ENCODE results near the gene NKAIN2.
"Not testable (repeated sequence)": the region's sequence is repeated elsewhere in the genome, so short reads cannot be mapped to it uniquely, and the experiment has no call there.

Gene NKAIN2

GRCh38 chr6:124536157-124536841, 732.6 kb downstream of the NKAIN2 start:
- DNase-seq = no peak

- no peak for DNase-seq
Measured at GRCh38 chr6:124536842-124537191, 733.2 kb downstream of the NKAIN2 start.

DNA sequence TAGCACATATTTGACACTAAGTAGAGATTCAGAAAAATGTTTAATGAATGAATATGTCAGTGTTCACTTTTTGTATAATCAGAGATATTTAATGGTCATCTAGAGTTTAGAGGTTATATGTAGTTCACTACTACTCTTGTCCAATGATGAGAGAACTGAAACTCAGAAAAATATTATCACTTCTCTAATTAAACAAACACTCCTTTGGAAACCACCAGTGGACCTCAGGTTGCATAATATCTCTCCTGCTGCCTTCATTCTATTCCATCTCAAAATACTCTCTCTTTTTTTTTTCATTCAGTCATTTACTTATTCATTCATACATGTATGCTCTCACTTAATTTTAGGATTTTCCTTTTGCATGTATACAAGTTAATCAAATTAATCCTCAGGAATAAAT, 735.4 kb downstream of the NKAIN2 start:
- DNase-seq = no peak

DNA sequence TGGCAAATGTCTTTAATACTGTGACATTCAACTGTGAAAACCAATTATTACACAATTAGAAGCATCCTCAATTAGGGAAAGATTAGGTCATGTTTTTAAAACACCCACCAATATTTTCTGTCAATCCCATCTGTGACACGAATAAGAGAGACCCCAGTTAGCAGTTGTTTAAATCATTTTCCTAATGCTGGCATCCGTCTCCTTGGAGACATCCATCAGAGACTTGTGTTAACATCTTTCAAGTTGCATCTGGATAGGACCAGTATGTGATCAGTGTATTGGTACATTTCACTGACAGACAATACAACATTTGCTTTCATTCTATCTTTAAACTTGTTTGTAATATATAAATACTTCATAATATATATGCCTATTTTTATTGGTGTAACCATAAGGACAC, 737.9 kb downstream of the NKAIN2 start:
- DNase-seq = no peak

GRCh38 chr6:124546601-124547000, 742.9 kb downstream of the NKAIN2 start:
- no peak for DNase-seq

DNA sequence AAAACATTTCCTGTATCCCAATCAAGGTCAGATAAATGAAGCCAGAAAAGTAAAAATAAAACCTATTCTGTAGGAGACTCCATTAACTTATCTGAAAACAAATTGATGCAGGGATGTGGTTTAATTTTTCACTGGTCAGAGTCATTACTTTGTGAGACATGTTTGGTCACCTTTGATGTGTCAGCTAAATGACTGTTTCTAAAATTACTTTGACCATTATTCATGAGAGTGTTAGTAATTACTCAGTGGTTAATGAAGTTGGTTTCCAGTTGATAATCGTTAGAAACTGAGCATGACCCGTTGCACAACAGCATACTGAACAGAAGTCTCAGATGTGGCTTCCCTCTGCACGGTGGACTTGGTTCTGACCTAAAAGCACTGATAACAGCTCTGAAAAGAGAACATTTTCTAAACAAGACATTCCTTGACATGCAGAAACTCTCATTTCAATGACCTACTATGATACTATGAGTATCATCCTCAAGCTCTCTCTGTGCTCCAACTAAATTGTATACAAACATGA, 748.1 kb downstream of the NKAIN2 start:
- DNase-seq = no peak

DNA sequence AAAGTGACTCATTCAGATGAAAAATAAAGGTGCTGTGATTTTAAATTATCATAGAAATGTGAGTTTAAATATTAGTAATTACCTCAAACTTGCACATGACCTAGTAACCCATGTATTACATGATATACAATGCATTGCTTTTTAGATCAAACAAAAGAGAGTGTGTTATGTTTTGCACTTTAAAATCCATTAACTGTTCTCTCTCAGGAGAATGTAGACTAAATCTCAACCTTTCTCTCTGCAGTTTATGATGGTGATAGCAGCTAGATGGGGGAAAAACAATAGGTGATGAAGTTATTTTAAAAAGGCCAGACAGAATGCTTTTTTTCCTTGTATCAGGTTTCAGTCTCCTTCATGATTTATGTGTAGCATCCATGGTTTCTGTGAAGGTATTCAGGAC, 754.2 kb downstream of the NKAIN2 start:
- DNase-seq = no peak

DNA sequence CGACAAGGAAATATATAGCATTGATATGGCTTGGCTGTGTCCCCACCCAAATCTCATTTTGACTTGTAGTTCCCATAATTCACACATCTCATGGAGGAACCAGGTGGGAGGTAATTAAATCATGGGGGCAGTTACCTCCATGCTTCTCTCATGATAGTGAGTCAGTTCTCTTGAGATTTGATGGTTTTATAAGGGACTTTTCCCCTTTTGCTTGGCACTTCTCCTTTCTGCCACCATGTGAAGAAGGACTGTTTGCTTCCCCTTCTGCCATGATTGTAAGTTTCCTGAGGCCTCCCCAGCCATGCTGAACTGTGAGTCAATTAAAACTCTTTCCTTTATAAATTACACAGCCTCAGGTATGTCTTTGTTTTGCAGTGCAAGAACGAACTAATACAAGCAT, 756.4 kb downstream of the NKAIN2 start:
- DNase-seq = not testable (repeated sequence)

DNA sequence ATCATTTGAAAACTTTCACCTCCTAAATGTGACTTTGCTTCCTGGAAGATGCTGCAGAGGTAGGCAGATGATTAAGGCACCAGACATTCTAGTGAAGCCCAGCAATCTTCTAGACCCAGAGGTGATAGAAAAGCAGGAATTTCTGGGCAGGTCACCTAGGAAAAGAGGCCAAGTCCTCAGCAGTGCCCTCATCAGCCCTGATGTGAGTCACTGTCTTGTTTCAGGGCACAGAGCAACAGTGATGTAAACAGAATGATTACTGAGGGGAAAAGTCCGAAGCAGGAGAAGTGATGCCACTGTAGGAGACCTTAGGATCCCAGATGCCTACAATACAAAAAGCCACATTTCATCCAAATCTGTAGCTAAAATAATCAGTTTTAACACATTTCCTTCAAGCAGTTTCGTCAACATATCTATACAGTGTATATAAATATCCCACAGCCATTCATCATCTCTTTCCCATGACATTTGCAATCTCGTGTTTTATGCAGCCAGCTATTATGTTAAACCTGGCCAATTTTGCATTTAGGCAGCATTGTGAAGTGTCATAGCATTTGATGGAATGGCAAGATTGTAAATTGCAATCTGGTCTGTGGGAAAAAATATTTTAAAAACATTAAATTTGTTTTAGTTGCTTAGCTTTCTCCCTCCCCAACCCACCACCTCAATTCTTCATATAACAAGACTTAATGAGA, 757.4 kb downstream of the NKAIN2 start:
- no peak for DNase-seq

GRCh38 chr6:124561635-124562130, 758.0 kb downstream of the NKAIN2 start:
- no peak for DNase-seq

DNA sequence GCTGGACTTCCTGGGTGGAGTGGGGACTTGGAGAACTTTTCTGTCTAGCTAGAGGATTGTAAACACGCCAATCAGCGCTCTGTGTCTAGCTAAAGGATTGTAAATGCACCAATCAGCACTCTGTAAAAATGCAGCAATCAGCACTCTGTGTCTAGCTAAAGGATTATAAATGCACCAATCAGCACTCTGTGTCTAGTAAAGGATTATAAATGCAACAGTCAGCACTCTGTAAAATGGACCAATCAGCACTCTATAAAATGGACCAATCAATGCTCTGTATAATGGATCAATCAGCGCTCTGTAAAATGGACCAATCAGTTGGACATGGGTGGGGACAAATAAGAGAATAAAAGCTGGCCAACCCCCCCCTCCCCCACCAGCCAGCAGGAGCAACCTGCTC, 760.5 kb downstream of the NKAIN2 start:
- not testable (repeated sequence) for DNase-seq

GRCh38 chr6:124567401-124567800, 763.7 kb downstream of the NKAIN2 start:
- no peak for DNase-seq

DNA sequence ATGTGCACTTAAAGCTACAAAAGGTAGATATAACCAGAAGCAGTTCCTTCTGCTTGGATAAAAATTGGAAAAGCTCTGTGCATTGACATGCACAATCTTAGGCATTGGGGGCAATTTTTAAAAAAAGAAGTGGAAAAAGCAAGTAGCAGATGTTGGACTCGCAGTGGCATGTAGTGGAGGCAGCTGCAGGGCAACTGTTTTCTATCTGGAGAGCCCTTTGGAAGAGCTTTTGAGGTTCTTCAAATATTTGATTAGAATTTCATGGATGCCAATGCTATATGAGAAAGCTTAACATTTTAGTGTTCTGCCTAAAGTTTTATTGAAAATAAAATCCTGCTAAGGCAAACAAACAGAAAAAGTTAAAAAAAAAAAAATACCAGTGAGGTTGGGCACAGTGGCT, 770.3 kb downstream of the NKAIN2 start:
- no peak for DNase-seq

DNA sequence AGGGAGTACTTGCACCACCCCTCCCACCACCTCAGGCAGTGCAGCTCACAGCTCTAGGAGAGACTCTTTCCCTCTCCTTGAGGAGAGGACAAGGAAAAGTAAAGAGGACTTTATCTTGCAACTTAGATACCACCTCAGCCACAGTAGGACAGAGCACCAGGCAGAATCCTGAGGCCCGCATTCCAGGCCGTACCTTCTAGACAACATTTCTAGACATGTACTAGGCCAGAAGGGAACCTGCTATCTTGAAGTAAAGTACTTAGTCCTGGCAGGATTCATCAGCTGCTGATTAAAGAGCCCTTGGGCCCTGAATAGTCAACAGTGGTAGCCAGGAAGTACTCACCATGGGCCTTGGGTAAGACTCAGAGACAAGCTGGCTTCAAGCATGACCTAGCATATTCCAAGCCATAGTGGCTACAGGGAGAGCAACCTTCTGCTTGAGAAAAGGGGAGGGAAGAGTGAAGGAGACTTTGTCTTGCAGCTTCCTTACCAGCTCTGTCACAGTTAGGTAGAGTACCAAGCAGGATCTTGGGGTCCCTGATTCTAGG, 774.1 kb downstream of the NKAIN2 start:
- DNase-seq = no peak

GRCh38 chr6:124590001-124590400, 786.3 kb downstream of the NKAIN2 start:
- no peak for DNase-seq

- DNase-seq = no peak
Measured at GRCh38 chr6:124599656-124600055, 796.0 kb downstream of the NKAIN2 start.

GRCh38 chr6:124604719-124605118, 801.1 kb downstream of the NKAIN2 start:
- no peak for DNase-seq

GRCh38 chr6:124607119-124607627, 803.5 kb downstream of the NKAIN2 start:
- DNase-seq = no peak

- no peak for DNase-seq
Measured at GRCh38 chr6:124613031-124613430, 809.4 kb downstream of the NKAIN2 start.

GRCh38 chr6:124622351-124622750, 818.7 kb downstream of the NKAIN2 start:
- DNase-seq = no peak

GRCh38 chr6:124633655-124634054, 830.0 kb downstream of the NKAIN2 start:
- no peak for DNase-seq

DNA sequence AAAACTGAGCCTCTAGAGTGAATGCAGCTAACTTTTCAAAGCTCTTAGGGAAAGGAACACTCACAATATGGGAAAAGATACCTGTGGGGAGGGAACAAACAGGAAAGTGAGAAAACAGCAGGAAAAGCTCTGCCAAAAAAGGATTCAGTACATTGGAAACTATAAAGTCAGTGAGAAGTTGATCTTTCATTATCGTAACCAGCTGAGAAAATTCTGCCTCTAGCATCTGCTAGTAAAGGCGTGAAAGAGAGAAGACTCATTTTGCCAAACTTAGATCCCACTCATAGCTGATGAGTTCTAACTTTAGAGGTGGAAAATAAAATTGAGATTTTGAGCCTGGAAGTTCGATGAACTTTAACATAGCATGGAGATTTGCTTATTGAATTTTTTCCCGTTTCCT, 836.8 kb downstream of the NKAIN2 start:
- no peak for DNase-seq

DNA sequence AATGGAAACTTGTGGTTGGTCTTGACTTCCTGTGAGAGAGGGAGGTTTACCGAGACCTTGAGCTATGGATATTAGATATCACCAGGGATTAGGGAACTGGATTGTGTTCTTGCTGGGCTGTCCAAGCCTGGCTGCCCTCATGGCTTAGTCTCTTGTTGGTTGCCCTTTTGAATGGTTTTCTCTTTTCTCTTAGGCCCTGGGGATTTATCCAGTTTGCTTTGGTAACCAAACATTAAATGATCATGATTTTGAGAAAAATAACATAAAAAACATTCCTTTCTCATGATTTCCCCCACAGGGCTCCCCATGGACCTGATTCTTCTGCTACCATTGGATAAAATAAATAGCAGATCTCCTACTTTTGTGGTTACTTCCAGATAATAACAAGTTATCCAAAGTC, 852.2 kb downstream of the NKAIN2 start:
- DNase-seq = no peak

GRCh38 chr6:124658053-124658452, 854.4 kb downstream of the NKAIN2 start:
- no peak for DNase-seq
